ENCODE measurements around the gene PRDM16. TPM values are rescaled to one million over a fixed set of nuclear protein-coding genes. Genes with fewer than 3 reads are reported as not detected.

Gene PRDM16
- total and polyA plus RNA-seq, 2 experiments from 2014 or later: 0.14 to 0.16 TPM

DNA sequence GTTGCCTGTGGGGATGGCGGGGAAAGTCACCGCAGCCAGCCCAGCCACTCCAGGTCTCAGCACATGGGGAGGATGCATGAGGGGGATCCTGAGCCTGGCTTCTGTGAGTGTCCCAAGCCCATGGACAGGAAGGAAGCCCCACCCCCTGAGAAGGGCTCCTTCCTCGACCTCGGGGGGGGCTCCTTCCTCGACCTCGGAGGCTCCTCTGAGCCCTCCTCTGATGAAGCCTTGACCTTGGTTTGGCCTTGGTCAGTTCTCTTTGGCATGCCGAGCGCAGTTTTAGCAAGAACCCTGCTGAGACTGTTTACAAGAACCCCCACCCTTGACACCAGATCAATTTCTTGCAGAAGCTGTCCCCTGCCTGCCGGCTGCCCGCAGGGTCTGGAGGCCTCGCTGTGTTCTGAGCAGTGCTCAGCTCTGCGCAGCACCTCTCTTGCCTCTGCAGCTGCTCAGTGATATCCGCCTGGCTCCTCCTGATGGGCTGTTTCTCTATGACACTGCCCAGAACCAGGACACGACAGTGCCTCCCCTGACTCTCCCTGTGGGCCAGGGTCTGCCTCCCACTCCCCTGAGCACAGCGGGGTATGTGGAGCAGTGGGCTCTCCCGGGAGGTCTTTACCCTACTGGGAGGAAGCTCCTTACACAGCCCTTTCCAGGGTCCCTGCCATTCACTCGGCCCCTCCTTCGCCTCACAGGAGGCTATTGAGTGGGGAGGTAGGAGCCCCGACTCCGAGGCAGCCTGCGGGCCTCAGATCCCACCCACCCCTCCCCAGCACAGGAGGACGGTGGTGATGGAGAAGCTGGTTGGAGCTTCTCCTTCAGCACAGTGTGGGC is 32.3 kb upstream of the PRDM16 start (continued):
- TF ChIP-seq, protein P1, sequence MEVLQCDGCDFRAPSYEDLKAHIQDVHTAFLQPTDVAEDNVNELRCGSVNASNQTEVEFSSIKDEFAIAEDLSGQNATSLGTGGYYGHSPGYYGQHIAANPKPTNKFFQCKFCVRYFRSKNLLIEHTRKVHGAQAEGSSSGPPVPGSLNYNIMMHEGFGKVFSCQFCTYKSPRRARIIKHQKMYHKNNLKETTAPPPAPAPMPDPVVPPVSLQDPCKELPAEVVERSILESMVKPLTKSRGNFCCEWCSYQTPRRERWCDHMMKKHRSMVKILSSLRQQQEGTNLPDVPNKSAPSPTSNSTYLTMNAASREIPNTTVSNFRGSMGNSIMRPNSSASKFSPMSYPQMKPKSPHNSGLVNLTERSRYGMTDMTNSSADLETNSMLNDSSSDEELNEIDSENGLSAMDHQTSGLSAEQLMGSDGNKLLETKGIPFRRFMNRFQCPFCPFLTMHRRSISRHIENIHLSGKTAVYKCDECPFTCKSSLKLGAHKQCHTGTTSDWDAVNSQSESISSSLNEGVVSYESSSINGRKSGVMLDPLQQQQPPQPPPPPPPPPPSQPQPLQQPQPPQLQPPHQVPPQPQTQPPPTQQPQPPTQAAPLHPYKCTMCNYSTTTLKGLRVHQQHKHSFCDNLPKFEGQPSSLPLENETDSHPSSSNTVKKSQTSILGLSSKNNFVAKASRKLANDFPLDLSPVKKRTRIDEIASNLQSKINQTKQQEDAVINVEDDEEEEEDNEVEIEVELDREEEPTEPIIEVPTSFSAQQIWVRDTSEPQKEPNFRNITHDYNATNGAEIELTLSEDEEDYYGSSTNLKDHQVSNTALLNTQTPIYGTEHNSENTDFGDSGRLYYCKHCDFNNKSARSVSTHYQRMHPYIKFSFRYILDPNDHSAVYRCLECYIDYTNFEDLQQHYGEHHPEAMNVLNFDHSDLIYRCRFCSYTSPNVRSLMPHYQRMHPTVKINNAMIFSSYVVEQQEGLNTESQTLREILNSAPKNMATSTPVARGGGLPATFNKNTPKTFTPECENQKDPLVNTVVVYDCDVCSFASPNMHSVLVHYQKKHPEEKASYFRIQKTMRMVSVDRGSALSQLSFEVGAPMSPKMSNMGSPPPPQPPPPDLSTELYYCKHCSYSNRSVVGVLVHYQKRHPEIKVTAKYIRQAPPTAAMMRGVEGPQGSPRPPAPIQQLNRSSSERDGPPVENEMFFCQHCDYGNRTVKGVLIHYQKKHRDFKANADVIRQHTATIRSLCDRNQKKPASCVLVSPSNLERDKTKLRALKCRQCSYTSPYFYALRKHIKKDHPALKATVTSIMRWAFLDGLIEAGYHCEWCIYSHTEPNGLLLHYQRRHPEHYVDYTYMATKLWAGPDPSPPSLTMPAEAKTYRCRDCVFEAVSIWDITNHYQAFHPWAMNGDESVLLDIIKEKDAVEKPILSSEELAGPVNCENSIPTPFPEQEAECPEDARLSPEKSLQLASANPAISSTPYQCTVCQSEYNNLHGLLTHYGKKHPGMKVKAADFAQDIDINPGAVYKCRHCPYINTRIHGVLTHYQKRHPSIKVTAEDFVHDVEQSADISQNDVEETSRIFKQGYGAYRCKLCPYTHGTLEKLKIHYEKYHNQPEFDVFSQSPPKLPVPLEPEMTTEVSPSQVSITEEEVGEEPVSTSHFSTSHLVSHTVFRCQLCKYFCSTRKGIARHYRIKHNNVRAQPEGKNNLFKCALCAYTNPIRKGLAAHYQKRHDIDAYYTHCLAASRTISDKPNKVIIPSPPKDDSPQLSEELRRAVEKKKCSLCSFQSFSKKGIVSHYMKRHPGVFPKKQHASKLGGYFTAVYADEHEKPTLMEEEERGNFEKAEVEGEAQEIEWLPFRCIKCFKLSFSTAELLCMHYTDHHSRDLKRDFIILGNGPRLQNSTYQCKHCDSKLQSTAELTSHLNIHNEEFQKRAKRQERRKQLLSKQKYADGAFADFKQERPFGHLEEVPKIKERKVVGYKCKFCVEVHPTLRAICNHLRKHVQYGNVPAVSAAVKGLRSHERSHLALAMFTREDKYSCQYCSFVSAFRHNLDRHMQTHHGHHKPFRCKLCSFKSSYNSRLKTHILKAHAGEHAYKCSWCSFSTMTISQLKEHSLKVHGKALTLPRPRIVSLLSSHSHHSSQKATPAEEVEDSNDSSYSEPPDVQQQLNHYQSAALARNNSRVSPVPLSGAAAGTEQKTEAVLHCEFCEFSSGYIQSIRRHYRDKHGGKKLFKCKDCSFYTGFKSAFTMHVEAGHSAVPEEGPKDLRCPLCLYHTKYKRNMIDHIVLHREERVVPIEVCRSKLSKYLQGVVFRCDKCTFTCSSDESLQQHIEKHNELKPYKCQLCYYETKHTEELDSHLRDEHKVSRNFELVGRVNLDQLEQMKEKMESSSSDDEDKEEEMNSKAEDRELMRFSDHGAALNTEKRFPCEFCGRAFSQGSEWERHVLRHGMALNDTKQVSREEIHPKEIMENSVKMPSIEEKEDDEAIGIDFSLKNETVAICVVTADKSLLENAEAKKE (CRISPR knock-in tag; IDR thresholded peaks at IDR 0.05): no peak
- TF ChIP-seq EZH2phosphoT487 (IDR thresholded peaks at IDR 0.05; ENCODE audit: unreplicated experiment) (no peak), STAT1 (IDR thresholded peaks at IDR 0.05; ENCODE audit: unreplicated experiment) (no peak)
- TF ChIP-seq, protein P2, sequence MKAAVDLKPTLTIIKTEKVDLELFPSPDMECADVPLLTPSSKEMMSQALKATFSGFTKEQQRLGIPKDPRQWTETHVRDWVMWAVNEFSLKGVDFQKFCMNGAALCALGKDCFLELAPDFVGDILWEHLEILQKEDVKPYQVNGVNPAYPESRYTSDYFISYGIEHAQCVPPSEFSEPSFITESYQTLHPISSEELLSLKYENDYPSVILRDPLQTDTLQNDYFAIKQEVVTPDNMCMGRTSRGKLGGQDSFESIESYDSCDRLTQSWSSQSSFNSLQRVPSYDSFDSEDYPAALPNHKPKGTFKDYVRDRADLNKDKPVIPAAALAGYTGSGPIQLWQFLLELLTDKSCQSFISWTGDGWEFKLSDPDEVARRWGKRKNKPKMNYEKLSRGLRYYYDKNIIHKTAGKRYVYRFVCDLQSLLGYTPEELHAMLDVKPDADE (IDR thresholded peaks at IDR 0.05): no peak

DNA sequence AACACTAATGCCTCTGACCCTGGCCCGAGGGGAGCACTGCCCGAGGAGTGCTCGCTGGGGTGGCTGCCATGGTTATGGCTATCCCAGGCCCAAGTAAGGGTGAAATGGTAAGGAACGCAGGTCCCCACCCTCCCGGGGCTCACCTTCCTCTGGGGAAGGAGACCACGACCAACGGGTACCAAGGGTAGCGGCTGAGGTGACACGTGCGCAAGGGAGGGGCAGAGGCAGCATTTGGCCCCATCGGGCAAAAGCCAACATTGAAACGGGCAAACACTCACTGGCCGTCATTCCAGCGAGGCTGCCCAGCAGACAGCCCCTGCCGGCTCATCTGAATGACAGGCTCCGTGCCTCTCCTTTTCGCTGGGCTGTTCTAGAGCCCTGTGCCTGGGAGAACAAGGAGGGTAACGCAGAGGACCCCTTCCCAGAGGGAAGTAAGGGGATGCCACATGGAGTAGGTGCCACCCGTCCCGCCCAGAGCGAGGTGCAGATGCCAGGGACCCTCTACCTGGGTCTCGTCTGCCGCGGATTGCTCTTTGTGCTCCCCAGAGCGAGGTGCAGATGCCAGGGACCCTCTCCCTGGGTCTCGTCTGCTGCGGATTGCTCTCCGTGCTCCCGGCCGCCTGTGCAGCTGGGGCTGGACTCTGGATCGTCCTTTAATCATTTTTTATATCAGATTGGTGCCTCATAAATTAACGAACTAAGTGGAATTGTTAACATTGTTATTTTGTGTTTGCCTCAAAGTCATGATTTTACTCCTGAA is 31.5 kb upstream of the PRDM16 start:
- no peak for ATAC-seq
- H3K36me3 Mint-ChIP-seq (ENCODE audit: low read depth): no peaks in the 10 kb centered on the region
- Histone ChIP-seq H4K20me1 (replicated peaks; ENCODE audit: insufficient read depth) (no peaks in the 10 kb centered on the region), H3K9me2 (ENCODE audit: insufficient read depth) (no peaks in the 10 kb centered on the region), H3K79me2 (replicated peaks; ENCODE audit: insufficient read depth) (no peaks in the 10 kb centered on the region), H3K4me3 (no peak overlapping the region), H3K27me3 (ENCODE audit: insufficient read depth) (no peaks in the 10 kb centered on the region), H3K4me1 (ENCODE audit: insufficient read depth) (no peaks in the 10 kb centered on the region), H3K27ac (ENCODE audit: low read depth) (no peak overlapping the region), H3K4me2 (no peak overlapping the region), H2AFZ (no peak overlapping the region), H3K36me3 (ENCODE audit: insufficient read depth) (no peaks in the 10 kb centered on the region), H3F3A (replicated peaks; ENCODE audit: low read depth) (no peaks in the 10 kb centered on the region)
- H3K27me3 Mint-ChIP-seq (ENCODE audit: insufficient read depth, low read depth, poor library complexity): peaks cover 8% of the 10 kb centered on the region
- no peak overlapping the region for H3K27ac Mint-ChIP-seq
- DNase-seq (ENCODE audit: low spot score): no peak
- H3K4me1 Mint-ChIP-seq: peaks cover 3% of the 10 kb centered on the region; the same call in 2 of the 3 replicates
- no peaks in the 10 kb centered on the region for H3K9me3 Mint-ChIP-seq
- H3K4me3 Mint-ChIP-seq: no peak overlapping the region; the same call in 2 of the 3 replicates
- TF ChIP-seq, protein P1 (CRISPR knock-in tag; IDR thresholded peaks at IDR 0.05): no peak
- no peak for TF ChIP-seq ZNF331 (CRISPR knock-in tag; IDR thresholded peaks at IDR 0.05; ENCODE audit: low read depth)

Measured in GM23338 (cell line).